GM19452 (cell line): ENCODE results near the gene GALNT17.

Experiments used
- ATAC-seq: cut with Tn5 transposase; IDR thresholded peaks from one replicate; pipeline ENCODE4 v1.9.1; 2021; ENCODE audit not compliant: unreplicated experiment

The GALNT17 gene

DNA sequence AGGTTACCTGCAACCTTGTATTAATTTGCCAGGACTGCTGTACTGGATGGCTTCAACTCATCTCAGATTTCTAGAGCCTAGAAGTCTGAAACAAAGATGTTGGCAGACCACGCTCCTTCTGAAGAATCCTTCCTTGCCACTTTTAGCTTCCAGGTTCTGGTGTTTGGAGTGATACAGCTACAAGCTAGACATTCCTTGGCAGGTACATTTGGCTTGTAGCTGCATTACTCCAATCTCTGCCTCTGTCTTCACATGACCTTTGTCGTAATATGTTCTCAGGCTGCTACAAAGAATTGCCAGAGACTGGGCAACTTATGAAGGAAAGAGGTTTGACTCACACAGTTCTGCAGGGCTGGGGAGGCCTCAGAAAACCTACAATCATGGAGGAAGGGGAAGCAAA lies 146.3 kb downstream of the GALNT17 start:
- no peak for ATAC-seq

- no peak for ATAC-seq
These were observed 149.3 kb downstream of the GALNT17 start for GRCh38 chr7:71281261-71281660.

GRCh38 chr7:71283802-71284201 lies 151.9 kb downstream of the GALNT17 start:
- ATAC-seq, result no peak

DNA sequence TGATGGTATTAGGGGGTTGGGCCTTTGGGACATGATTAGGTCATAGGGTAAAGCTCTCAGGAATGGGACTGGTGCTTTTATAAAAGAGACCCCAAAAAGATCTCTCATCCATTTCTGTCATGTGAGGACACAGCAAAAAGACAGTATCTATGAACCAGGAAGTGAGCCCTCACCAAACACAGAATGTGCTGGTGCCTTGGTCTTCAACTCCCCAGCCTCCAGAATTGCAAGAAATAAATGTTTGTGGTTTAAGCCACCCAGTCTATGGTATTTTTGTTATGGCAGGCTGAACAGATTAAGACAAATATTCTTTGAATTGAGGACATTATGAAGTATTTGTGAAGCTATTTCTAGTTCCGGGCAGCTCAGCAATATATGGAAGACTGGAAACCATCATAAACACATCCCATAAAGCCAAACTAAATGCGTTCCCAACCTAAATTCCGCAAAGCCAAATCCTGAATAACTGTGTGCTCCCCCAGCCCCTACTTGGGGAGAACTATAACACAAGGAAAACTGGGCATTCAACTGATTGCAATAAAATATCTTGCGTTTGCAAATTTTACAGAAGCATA lies 153.7 kb downstream of the GALNT17 start:
- ATAC-seq, result no peak

GRCh38 chr7:71286336-71286735 lies 154.4 kb downstream of the GALNT17 start:
- ATAC-seq, result no peak

DNA sequence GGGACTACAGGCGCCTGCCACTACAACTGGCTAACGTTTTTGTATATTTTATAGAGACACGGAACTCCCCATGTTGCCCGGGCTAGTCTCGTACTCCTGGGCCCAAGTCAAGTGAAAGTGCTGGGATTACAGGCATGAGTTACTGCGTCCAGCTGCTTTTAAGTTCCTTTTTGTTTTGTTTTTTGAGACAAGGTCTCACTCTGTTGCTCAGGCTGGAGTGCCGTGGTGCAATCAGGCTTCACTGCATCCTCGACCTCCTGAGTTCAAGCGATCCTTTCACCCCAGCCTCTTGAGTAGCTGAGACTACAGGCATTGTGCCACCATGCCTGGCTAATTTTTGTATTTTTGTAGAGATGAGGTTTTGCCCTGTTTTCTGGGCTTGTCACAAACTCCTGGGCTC lies 155.0 kb downstream of the GALNT17 start:
- no peak for ATAC-seq

- no peak for ATAC-seq
These were observed 158.5 kb downstream of the GALNT17 start for GRCh38 chr7:71290452-71290851.

- no peak for ATAC-seq
These were observed 166.4 kb downstream of the GALNT17 start for GRCh38 chr7:71298378-71298777.

- no peak for ATAC-seq
These were observed 168.1 kb downstream of the GALNT17 start for GRCh38 chr7:71300086-71300485.

DNA sequence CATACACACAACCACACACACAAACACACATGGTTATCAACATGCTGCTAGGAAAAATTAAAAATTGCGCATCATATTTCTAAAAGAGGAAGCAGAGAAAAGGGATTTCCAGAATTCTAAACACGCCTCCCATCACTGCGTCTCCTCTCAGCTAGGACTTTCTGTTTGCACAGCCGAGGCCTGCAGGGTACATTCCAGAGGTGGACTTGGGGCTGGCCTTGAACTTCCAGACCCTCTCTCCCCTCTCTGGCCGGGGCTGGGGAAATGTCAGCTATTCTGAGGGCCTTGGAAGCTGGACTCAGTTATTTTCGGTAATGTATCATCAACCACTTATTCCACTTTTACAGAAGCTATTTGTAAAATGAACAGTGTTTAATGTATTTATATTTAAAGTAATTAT lies 168.7 kb downstream of the GALNT17 start:
- no peak for ATAC-seq

GRCh38 chr7:71301167-71301566 lies 169.2 kb downstream of the GALNT17 start:
- ATAC-seq, result no peak

DNA sequence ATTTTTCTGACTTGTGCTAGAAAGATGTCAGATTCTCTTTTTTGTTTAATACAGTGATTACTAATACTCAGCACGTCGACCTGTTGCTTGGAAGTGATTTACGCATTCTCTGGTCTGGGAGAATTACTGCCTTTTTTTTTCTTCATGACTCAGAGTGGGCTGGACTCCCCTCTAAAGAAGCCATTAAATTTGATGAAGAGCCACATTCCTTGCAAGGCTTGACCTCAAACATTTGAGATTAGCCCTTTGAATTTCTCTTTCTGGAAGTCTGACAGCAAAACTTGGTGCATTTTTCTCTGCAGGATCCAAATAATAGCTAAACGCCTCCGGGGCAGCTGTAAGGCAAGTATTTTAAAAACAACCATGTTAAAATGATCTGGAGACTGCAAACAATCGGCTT lies 171.6 kb downstream of the GALNT17 start:
- ATAC-seq, result no peak

DNA sequence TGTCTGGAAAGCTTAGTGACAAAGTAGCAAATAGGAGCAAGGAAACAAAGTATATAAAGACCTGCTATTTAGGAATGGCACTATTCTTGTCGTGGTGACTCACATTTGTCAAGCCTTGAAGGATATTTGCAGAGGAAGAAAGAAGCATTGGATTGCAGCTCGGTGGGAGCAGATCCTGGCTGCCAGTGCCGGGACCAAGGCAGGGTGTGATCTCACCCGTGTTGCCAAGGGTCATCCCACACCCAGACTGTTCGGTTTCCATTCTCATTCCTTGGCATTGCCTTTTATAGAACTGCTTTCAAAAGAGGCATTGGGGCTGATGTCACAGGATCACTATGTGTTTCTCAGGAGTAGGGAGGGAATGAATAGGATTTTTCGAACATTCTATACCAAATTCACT lies 176.2 kb downstream of the GALNT17 start:
- ATAC-seq, result no peak

- ATAC-seq, result no peak
These were observed 179.6 kb downstream of the GALNT17 start for GRCh38 chr7:71311576-71311975.

- ATAC-seq, result no peak
These were observed 181.0 kb downstream of the GALNT17 start for GRCh38 chr7:71312755-71313490.

GRCh38 chr7:71313553-71313952 lies 181.6 kb downstream of the GALNT17 start:
- ATAC-seq, result no peak

DNA sequence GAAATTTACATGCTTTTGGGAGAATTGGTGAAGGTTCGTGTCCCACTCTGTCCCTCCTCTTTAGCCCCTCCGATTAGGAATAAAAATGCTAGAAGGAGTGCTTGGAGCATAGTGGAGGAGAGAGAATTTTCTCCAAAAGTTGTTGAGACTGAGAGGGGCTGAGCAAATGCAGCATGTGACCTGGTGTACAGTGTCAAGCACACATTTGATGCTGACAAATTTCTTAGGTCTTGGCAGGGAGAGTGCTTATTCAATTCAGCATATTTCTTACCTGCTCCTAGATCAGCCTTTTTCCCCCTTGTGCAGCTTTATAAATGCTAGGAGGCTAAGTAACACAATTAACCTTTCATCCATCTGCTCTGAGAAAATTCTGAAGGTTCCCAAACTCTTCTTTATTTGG lies 189.0 kb downstream of the GALNT17 start:
- no peak for ATAC-seq

GRCh38 chr7:71322201-71322600 lies 190.3 kb downstream of the GALNT17 start:
- ATAC-seq, result no peak

- ATAC-seq, result no peak
These were observed 191.8 kb downstream of the GALNT17 start for GRCh38 chr7:71323726-71324125.

DNA sequence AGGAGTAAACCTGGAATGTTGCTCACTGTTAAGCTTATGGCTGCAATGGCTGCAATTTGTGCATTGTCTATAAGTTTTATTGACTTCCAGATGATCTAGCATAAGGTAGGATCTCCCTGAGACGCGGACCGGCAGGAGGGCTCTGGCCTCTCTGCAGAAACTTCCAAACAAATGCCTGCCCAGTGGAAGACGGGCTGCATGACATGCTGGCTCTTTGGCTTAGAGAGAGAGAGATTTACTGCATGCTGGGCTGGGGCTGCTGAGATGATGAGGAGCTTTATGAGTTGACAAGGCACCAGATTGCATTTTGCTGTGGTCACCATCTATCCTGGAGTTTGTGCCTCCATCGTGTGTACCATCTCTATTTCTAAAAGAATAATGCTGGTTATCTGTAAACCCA lies 193.2 kb downstream of the GALNT17 start:
- ATAC-seq, result no peak

GRCh38 chr7:71326595-71326994 lies 194.7 kb downstream of the GALNT17 start:
- ATAC-seq, result no peak

DNA sequence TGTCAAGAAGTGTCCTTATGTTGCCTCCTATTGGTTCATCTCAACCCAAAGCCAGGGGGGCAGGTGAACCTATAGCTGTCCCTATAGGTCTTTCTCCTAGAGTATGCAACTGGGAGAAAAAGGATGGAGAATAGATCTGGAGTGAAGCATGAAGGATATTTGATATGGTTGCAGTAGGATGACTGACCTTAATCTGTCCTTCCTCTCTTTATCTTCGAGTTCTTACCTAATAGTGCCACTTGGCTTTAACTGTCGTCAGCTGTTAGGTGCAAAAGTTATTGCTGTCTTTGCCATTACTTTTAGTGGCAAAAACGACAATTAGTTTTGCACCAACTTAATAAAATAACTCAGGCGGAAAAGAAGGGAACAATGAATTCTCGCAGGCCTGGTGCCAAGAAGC lies 196.0 kb downstream of the GALNT17 start:
- ATAC-seq, result no peak
